Measurements from ENCODE around the gene DDX18. TPM values are rescaled to one million over a fixed set of nuclear protein-coding genes. Genes with fewer than 3 reads are reported as not detected.
"Not testable (repeated sequence)": the region's sequence is repeated elsewhere in the genome, so short reads cannot be mapped to it uniquely, and the experiment has no call there.

DDX18 gene
- total RNA-seq, result 10 to 100 TPM; 36.4 to 45.8 TPM
- long read RNA-seq, donor 1, partial matches to known transcripts, result 7 of 11 reads
- long read RNA-seq, donor 1, other reads (novel, unspliced or antisense), result 0 of 11 reads
- long read RNA-seq, donor 2, partial matches to known transcripts, result 5 of 12 reads
- long read RNA-seq, donor 2, other reads (novel, unspliced or antisense), result 3 of 12 reads

GRCh38 chr2:117814417-117815264 is at the start of gene DDX18:
TSS of gene DDX18 (plus strand) at chr2:117814691. CDS start at chr2:117814778, 87 bp downstream.
- peak; percentile 99 for DNase-seq (ENCODE audit: low spot score)
- intact Hi-C loops (cut with DNase I), result loop anchor here in 1 of 2 donors (10.0 kb wide), 1 partner anchor 380 kb away; no protein-coding TSS in a partner anchor

- intact Hi-C loops (cut with DNase I), result no loop called here
- no peak for DNase-seq (ENCODE audit: low spot score)
Observed at GRCh38 chr2:117770730-117771129, 43.8 kb upstream of the DDX18 start.

DNA sequence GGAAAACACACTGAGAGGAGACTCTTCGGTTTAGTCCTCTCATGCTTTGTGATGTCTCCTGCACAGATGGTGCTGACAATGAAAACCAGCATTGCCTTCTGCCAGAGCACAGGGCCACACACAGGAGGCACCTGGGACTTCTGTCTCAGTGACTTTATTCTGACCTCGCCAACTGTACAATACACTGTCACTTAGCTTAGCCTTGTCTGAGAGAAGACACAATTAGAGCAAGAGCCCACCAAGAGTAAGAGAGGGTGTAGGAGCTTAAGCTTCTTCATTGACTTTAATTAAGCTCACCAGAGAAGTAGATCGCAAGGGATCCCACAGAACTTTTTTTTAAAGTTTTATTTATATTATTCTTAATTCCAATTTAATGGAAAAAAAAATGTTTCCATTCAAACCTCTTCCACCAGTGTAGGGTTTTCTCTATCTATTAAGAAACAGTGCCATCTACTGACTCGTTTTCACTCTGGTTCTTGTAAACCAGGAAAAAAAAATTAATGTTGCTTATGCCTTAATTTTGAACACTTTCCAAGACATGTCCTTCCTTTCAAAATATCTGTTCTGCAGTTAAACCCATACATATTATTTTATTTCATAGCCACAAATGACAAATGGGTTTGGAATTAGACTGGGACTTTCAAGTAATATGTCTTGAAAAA is 42.4 kb upstream of the DDX18 start:
- no peak for DNase-seq (ENCODE audit: low spot score)
- intact Hi-C loops (cut with DNase I), result no loop called here

DNA sequence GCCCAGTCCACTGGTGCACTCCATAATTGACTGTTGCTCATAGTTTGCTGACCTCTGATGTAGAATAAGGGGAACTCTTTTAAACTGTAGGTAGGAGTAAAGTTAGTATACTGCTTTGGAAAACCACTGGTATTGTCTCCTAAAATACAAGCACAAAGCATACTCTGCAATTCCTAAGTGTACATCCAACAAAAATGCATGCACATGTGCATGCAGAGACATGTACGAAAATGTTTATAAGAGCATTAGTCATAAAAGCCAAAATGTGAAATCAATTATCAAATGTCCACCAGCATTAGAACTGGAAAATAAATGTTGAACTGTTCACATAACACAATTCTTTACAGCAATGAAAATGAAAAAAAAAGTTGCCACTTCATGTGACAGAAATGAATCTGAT is 39.8 kb upstream of the DDX18 start:
- DNase-seq (ENCODE audit: low spot score), result no peak
- intact Hi-C loops (cut with DNase I), result no loop called here

DNA sequence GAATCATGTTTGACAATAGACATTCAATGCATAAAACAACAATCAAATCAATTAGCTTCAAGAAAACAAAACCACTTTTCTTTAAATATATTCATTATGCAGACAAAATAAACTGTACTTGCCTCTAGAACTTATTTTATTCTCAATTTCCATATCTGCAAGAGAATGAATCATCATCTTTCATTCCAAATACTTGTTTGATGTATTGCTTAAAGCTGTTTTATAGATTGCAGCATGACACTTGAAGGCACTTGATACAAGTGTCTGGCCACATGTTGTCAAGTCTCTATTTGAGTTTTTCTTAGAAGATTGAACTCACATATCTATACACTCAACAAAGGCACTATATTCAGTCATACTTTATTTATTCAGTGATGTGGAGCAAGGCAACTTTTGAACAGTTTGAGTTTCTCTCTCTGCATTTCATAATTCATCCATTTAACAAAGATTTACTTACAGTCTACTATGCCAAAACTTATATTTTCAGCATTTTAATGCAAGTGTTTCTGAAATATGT is 38.7 kb upstream of the DDX18 start:
- DNase-seq (ENCODE audit: low spot score), result no peak
- intact Hi-C loops (cut with DNase I), result no loop called here

- intact Hi-C loops (cut with DNase I), result no loop called here
- no peak for DNase-seq (ENCODE audit: low spot score)
Observed at GRCh38 chr2:117776888-117777287, 37.6 kb upstream of the DDX18 start.

DNA sequence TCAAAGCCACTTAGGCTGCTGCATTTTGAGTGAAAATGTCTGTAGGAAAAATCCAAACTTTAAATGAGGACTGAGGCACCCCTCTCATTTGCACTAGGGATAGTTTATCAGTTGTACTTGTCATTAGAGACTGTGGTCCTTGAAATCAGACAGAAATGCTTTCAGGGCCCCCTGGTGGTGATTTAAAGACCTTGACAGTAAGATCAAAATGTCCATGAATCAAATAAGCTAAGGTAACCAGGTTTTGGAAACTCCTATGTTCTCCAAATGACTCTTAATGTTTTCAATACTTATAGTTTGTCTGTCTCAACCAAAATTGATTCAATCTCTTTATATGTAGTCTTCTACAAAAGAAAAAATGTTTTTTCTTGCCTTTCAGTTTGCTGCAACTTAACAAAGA is 28.8 kb upstream of the DDX18 start:
- DNase-seq (ENCODE audit: low spot score), result no peak
- intact Hi-C loops (cut with DNase I), result no loop called here

- no peak for DNase-seq (ENCODE audit: low spot score)
- intact Hi-C loops (cut with DNase I), result no loop called here
Observed at GRCh38 chr2:117786520-117786919, 28.0 kb upstream of the DDX18 start.

DNA sequence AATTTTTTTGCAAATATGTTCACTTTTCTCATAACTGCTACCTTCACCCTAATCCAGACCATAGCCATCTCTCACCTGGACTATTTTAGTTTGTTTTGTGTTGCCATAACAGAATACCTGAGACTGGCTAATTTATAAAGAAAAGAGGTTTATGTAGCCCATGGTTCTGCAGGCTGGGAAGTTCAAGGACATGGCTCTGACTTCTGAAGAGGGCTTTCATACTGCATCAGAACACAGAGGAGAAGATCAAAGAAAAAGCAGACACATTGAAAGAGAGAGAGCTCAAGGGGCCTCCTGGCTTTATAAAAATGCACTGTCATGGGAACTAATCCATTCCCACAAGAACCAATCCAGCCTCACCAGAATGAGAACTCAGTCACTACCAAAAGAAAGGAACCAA is 25.0 kb upstream of the DDX18 start:
- intact Hi-C loops (cut with DNase I), result no loop called here
- DNase-seq (ENCODE audit: low spot score), result no peak

GRCh38 chr2:117794668-117795067 is 19.8 kb upstream of the DDX18 start:
- intact Hi-C loops (cut with DNase I), result no loop called here
- DNase-seq (ENCODE audit: low spot score), result no peak

- intact Hi-C loops (cut with DNase I), result no loop called here
- DNase-seq (ENCODE audit: low spot score), result no peak
Observed at GRCh38 chr2:117801826-117802225, 12.7 kb upstream of the DDX18 start.

DNA sequence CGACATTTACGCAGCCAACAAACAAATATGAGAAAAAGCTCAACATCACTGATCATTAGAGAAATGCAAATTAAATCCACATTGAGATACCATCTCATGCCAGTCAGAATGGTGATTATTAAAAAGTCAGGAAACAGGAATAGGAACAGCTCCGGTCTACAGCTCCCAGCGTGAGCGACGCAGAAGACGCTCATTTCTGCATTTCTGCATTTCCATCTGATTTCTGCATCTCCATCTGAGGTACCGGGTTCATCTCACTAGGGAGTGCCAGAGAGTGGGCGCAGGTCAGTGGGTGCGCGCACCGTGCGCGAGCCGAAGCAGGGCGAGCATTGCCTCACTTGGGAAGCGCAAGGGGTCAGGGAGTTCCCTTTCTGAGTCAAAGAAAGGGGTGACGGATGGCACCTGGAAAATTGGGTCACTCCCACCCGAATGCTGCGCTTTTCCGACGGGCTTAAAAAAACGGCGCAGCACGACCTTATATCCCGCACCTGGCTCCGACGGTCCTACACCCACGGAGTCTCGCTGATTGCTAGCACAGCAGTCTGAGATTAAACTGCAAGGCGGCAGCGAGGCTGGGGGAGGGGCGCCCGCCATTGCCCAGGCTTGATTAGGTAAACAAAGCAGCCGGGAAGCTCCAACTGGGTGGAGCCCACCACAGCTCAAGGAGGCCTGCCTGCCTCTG is 10.7 kb upstream of the DDX18 start:
- DNase-seq (ENCODE audit: low spot score); intact Hi-C loops (cut with DNase I): not testable (repeated sequence)

DNA sequence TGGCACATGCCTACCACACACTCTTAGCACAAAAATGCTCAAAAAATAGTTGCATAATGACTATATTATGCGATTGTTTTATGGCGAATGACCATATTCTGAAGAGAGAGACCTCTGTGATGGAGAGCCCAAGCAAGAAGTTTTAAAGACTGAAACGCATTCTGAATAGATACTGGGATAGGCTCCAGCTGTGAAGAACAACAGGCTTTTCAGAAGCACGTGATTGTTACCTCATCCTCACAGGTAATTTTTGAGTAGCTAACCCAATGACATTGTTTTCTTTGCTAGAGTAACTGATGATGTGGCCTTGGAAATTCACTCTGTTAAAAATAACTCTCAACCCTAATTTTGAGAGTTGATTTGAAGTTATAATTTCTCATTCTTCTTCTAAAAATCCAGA is 2.0 kb upstream of the DDX18 start:
- DNase-seq (ENCODE audit: low spot score), result no peak
- intact Hi-C loops (cut with DNase I), result loop anchor here in 1 of 2 donors (10.0 kb wide), 1 partner anchor 382 kb away; no protein-coding TSS in a partner anchor

- intact Hi-C loops (cut with DNase I), result loop anchor here in 1 of 2 donors (10.0 kb wide), 1 partner anchor 379 kb away; no protein-coding TSS in a partner anchor
- DNase-seq (ENCODE audit: low spot score), result no peak
Observed at GRCh38 chr2:117815946-117816345, 1.5 kb downstream of the DDX18 start.

- intact Hi-C loops (cut with DNase I), result loop anchor here in 1 of 2 donors (10.0 kb wide), 1 partner anchor 376 kb away; no protein-coding TSS in a partner anchor
Observed at GRCh38 chr2:117818921-117819320, 4.4 kb downstream of the DDX18 start.

DNA sequence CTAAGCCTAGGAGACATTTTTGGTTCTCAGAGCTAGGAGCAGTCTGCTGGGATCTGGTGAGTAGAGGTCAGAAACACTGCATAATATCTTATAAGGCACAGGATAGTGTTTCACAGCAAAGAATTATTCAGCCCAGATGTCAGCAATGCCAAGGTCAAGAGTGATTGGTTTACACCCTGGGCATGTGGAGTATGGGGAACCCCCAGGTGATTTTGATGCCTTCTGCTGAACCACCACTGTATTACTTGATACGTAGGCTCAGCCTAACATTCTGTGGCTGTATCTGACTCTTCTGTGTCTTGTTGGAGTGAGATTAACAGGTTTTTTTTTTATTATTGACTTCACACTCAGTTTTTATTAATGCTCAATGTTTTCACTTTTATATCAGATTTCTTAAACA is 6.0 kb downstream of the DDX18 start:
- intact Hi-C loops (cut with DNase I), result no loop called here
- DNase-seq (ENCODE audit: low spot score), result no peak

More at GRCh38 chr2:117818921-117819320, 4.4 kb downstream of the DDX18 start:
- no peak for DNase-seq (ENCODE audit: low spot score)

GRCh38 chr2:117825437-117825836 is 10.9 kb downstream of the DDX18 start:
- no peak for DNase-seq (ENCODE audit: low spot score)
- intact Hi-C loops (cut with DNase I), result no loop called here

DNA sequence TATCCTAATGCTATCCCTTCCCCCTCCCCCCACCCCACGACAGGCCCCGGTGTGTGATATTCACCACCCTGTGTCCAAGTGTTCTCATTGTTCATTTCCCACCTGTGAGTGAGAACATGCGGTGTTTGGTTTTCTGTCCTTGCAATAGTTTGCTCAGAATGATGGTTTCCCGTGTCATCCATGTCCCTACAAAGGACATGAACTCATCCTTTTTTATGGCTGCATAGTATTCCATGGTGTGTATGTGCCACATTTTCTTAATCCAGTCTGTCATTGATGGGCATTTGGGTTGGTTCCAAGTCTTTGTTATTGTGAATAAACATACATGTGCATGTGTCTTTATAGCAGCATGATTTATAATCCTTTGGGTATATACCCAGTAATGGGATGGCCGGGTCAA is 13.0 kb downstream of the DDX18 start:
- DNase-seq (ENCODE audit: low spot score); intact Hi-C loops (cut with DNase I): not testable (repeated sequence)

GRCh38 chr2:117828870-117829269 is 14.4 kb downstream of the DDX18 start:
- DNase-seq (ENCODE audit: low spot score), result no peak
- intact Hi-C loops (cut with DNase I), result no loop called here

All from posterior vena cava (tissue), 2 donors.